ENCODE data around the gene WHRN. TPM values are rescaled to one million over a fixed set of nuclear protein-coding genes. Genes with fewer than 3 reads are reported as not detected.

The WHRN gene
- polyA plus RNA-seq, 4 donors, result 2.7 to 12.9 (median 7.9) TPM

DNA sequence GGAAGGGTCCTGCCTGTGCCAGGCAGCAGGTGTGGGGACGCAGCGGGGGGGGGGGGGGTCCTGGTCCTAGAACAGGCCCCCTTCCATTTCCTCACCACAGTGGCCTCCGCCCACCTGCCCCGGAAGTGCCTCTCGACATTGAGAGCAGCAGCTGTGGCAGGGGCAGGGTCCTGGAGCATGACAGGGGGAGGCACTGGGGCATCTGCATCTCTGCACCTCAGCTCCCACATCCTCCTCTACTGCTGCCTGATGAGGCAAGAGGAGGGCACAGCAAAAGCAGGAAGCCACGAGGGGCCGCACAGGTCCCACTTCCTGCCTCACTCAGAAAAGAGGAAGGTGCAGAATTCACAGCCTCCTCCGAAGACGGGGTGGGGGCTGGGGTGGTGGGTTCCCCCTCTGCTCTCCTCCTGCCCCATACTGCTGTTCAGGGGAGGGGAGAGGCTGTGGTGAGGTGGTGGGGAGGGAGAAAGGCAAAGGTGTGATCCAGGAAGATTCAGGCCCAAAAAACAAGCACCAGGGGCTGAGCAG lies 132.3 kb downstream of the WHRN start:
- WGBS, 3 donors, result 51 to 83% (median 52%) methylated on average over 6 to 9 of the region's 9 CpGs
- Histone ChIP-seq H3K27ac (ENCODE audit: low read depth in 1 of 3, low read length in 2 of 3) (peak overlapping the region in 1 of 3 donors; percentile 82), H3K9me3 (ENCODE audit: control insufficient read depth in 2 of 2, insufficient read depth in 1 of 2, low read depth in 1 of 2, low read length in 1 of 2) (no peaks in the 10 kb centered on the region), H3K4me1 (ENCODE audit: control insufficient read depth in 3 of 3, insufficient read depth in 2 of 3, low read depth in 1 of 3, low read length in 2 of 3) (no peaks in the 10 kb centered on the region), H3K4me3 (ENCODE audit: low read depth in 1 of 3, low read length in 3 of 3) (no peak overlapping the region), H3K36me3 (ENCODE audit: control insufficient read depth in 3 of 3, insufficient read depth in 2 of 3, low read depth in 1 of 3, low read length in 3 of 3) (peaks cover 8 to 66% (median 23%) of the 10 kb centered on the region in 3 donors), H3K27me3 (ENCODE audit: control insufficient read depth in 3 of 3, insufficient read depth in 3 of 3, low read length in 3 of 3) (no peaks in the 10 kb centered on the region)
- FAIRE-seq, result no peak
- peak in 1 of 2 donors; percentile 75 for DNase-seq

DNA sequence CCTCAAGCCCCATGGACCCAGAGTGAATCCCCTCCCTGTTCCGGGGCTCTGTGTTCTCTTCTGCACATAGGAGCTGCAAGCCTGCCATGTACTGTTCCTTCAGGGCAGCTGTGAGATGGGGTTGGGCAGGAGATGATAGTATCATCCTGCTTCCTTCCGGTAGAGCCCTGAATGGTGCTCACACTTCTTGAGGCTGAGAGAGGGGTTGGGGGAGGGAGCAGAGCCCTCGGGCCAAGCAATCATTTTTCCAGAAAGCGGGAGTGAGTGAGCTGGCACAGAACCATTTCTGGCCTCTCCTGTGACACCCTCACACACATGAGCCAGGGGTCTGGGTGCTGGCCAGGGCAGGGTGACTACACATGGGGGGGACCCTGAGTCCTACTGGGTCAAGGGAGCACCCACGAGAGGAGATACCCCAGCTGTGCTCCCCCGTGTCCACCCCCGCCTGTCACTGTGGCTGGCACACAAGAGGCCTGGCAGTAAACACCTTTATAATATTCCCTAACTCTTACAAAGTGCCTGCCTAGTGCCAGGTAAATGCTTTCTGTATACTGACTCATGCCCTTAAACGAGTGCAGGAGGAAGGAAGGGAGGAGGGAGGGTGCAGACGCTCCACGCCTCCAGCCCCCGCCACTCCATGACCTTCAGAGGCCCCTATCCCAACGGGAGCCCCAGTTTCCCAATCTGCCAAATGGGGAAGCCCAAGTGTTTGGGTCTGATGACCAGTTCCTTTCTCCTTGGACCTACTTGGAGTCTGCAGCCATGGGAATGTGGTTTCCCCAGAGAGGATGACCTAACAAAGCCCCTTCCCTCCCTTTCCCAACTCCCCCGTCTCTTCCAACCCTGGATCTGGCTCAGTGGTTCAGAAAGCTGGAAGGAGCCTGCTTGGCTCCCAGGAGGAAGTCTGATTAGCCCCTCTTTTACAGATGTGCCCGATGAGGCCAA lies 133.0 kb downstream of the WHRN start:
- Histone ChIP-seq H3K36me3 (ENCODE audit: control insufficient read depth in 3 of 3, insufficient read depth in 2 of 3, low read depth in 1 of 3, low read length in 3 of 3) (peaks cover 8 to 67% (median 27%) of the 10 kb centered on the region in 3 donors), H3K9me3 (ENCODE audit: control insufficient read depth in 2 of 2, insufficient read depth in 1 of 2, low read depth in 1 of 2, low read length in 1 of 2) (no peaks in the 10 kb centered on the region), H3K4me1 (ENCODE audit: control insufficient read depth in 3 of 3, insufficient read depth in 2 of 3, low read depth in 1 of 3, low read length in 2 of 3) (no peaks in the 10 kb centered on the region), H3K27me3 (ENCODE audit: control insufficient read depth in 3 of 3, insufficient read depth in 3 of 3, low read length in 3 of 3) (no peaks in the 10 kb centered on the region), H3K4me3 (ENCODE audit: low read depth in 1 of 3, low read length in 3 of 3) (peak overlapping the region in 1 of 3 donors; percentile 0), H3K27ac (ENCODE audit: low read depth in 1 of 3, low read length in 2 of 3) (peak overlapping the region in 2 of 3 donors; percentile 56 to 82)
- DNase-seq (peak in 1 of 2 donors; percentile 40), FAIRE-seq (no peak)
- WGBS, 3 donors, result 40 to 67% (median 55%) methylated on average over 14 of the region's 14 CpGs

GRCh38 chr9:114371343-114371944 lies 133.8 kb downstream of the WHRN start:
- Histone ChIP-seq H3K4me1 (ENCODE audit: control insufficient read depth in 3 of 3, insufficient read depth in 2 of 3, low read depth in 1 of 3, low read length in 2 of 3) (peaks cover 0 to 4% (median 0%) of the 10 kb centered on the region in 3 donors), H3K36me3 (ENCODE audit: control insufficient read depth in 3 of 3, insufficient read depth in 2 of 3, low read depth in 1 of 3, low read length in 3 of 3) (peaks cover 5 to 60% (median 23%) of the 10 kb centered on the region in 3 donors)

DNA sequence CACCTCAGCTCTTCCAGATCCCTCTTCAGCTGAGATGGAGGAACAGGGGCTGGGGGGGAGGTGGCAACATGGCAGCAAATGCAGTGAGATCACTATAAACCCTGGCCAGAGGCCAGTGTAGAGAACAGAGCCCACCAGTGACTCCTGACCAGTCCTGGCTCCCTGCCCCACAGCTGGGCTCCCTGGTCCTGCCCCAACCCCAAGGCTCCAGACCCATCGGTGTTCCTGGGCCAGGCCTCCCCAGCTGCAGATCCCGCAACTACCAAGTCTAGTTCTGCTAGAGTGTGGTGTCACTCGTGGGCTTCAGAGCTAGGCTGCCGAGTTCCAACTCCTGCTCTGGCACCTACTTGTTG lies 134.3 kb downstream of the WHRN start:
- peaks cover 5 to 58% (median 20%) of the 10 kb centered on the region in 3 donors for H3K36me3 ChIP-seq (ENCODE audit: control insufficient read depth in 3 of 3, insufficient read depth in 2 of 3, low read depth in 1 of 3, low read length in 3 of 3)
- peaks cover 0 to 4% (median 0%) of the 10 kb centered on the region in 3 donors for H3K4me1 ChIP-seq (ENCODE audit: control insufficient read depth in 3 of 3, insufficient read depth in 2 of 3, low read depth in 1 of 3, low read length in 2 of 3)
- no peak overlapping the region for H3K4me3 ChIP-seq (ENCODE audit: low read depth in 1 of 3, low read length in 3 of 3)
- WGBS, 3 donors, result 73 to 91% (median 77%) methylated on average over 4 of the region's 4 CpGs
- H3K9me3 ChIP-seq (ENCODE audit: control insufficient read depth in 2 of 2, insufficient read depth in 1 of 2, low read depth in 1 of 2, low read length in 1 of 2), result no peaks in the 10 kb centered on the region
- DNase-seq (no peak), FAIRE-seq (no peak)
- H3K27me3 ChIP-seq (ENCODE audit: control insufficient read depth in 3 of 3, insufficient read depth in 3 of 3, low read length in 3 of 3), result no peaks in the 10 kb centered on the region
- peak overlapping the region in 1 of 3 donors; percentile 42 for H3K27ac ChIP-seq (ENCODE audit: low read depth in 1 of 3, low read length in 2 of 3)

More at GRCh38 chr9:114371343-114371944, 133.8 kb downstream of the WHRN start:
- 71 to 87% (median 75%) methylated on average over 7 of the region's 7 CpGs for whole genome bisulfite sequencing, 3 donors
- no peak for FAIRE-seq
- Histone ChIP-seq H3K4me3 (ENCODE audit: low read depth in 1 of 3, low read length in 3 of 3) (no peak overlapping the region), H3K9me3 (ENCODE audit: control insufficient read depth in 2 of 2, insufficient read depth in 1 of 2, low read depth in 1 of 2, low read length in 1 of 2) (no peaks in the 10 kb centered on the region), H3K27me3 (ENCODE audit: control insufficient read depth in 3 of 3, insufficient read depth in 3 of 3, low read length in 3 of 3) (no peaks in the 10 kb centered on the region), H3K27ac (ENCODE audit: low read depth in 1 of 3, low read length in 2 of 3) (peak overlapping the region in 2 of 3 donors; percentile 25 to 42)
- DNase-seq, result no peak

DNA sequence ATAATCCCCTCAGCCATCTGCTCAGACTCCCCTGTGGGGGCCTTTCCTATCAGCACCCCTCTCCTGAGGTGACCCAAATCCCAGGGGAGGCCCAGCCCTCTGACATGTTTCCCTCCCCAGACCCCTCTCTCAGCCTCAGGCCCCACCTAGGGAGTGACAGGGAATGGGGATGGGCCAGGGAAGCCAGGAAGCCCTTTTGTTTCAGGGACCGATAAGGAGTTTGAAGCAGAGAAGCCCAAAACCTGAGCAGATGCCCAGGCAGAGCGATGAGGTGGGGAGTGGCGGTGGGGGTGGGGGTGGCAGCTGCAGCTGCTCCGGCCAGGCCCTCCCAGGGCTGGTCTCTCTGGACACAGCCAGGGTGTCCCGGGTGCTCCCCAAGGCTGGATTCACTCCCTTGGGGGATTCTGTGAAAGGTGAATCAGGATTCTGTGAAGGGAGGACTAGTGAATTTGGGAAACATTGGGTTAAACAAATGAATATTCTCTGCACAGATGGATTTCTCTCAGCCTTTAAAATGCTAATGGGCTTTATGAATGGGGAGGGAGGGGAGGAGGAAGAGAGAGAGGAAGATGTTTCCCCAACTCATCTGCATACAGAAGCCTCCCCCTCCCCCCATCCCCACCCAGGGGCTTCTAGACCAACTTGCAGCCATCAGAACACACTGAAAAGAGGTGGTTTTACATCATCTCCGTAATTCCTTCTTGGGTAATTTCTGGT lies 134.9 kb downstream of the WHRN start:
- peaks cover 5 to 61% (median 17%) of the 10 kb centered on the region in 3 donors for H3K36me3 ChIP-seq (ENCODE audit: control insufficient read depth in 3 of 3, insufficient read depth in 2 of 3, low read depth in 1 of 3, low read length in 3 of 3)
- H3K27ac ChIP-seq (ENCODE audit: low read depth in 1 of 3, low read length in 2 of 3), result peak overlapping the region in 1 of 3 donors; percentile 42
- H3K27me3 ChIP-seq (ENCODE audit: control insufficient read depth in 3 of 3, insufficient read depth in 3 of 3, low read length in 3 of 3), result no peaks in the 10 kb centered on the region
- 79 to 89% (median 88%) methylated on average over 6 of the region's 6 CpGs for WGBS, 3 donors
- no peak for FAIRE-seq
- peaks cover 0 to 4% (median 0%) of the 10 kb centered on the region in 3 donors for H3K4me1 ChIP-seq (ENCODE audit: control insufficient read depth in 3 of 3, insufficient read depth in 2 of 3, low read depth in 1 of 3, low read length in 2 of 3)
- DNase-seq, result no peak
- H3K4me3 ChIP-seq (ENCODE audit: low read depth in 1 of 3, low read length in 3 of 3), result no peak overlapping the region
- H3K9me3 ChIP-seq (ENCODE audit: control insufficient read depth in 2 of 2, insufficient read depth in 1 of 2, low read depth in 1 of 2, low read length in 1 of 2), result no peaks in the 10 kb centered on the region

- Histone ChIP-seq H3K9me3 (ENCODE audit: control insufficient read depth in 2 of 2, insufficient read depth in 1 of 2, low read depth in 1 of 2, low read length in 1 of 2) (no peaks in the 10 kb centered on the region), H3K36me3 (ENCODE audit: control insufficient read depth in 3 of 3, insufficient read depth in 2 of 3, low read depth in 1 of 3, low read length in 3 of 3) (peaks cover 4 to 59% (median 20%) of the 10 kb centered on the region in 3 donors), H3K27ac (ENCODE audit: low read depth in 1 of 3, low read length in 2 of 3) (peak overlapping the region in 2 of 3 donors; percentile 6 to 21), H3K27me3 (ENCODE audit: control insufficient read depth in 3 of 3, insufficient read depth in 3 of 3, low read length in 3 of 3) (no peaks in the 10 kb centered on the region), H3K4me3 (ENCODE audit: low read depth in 1 of 3, low read length in 3 of 3) (no peak overlapping the region), H3K4me1 (ENCODE audit: control insufficient read depth in 3 of 3, insufficient read depth in 2 of 3, low read depth in 1 of 3, low read length in 2 of 3) (peaks cover 0 to 5% (median under 1%) of the 10 kb centered on the region in 3 donors)
- WGBS, 3 donors, result 89 to 97% (median 95%) methylated on average over 9 of the region's 9 CpGs
- DNase-seq, result no peak
- no peak for FAIRE-seq
Measured at GRCh38 chr9:114369216-114370130, 135.8 kb downstream of the WHRN start.

DNA sequence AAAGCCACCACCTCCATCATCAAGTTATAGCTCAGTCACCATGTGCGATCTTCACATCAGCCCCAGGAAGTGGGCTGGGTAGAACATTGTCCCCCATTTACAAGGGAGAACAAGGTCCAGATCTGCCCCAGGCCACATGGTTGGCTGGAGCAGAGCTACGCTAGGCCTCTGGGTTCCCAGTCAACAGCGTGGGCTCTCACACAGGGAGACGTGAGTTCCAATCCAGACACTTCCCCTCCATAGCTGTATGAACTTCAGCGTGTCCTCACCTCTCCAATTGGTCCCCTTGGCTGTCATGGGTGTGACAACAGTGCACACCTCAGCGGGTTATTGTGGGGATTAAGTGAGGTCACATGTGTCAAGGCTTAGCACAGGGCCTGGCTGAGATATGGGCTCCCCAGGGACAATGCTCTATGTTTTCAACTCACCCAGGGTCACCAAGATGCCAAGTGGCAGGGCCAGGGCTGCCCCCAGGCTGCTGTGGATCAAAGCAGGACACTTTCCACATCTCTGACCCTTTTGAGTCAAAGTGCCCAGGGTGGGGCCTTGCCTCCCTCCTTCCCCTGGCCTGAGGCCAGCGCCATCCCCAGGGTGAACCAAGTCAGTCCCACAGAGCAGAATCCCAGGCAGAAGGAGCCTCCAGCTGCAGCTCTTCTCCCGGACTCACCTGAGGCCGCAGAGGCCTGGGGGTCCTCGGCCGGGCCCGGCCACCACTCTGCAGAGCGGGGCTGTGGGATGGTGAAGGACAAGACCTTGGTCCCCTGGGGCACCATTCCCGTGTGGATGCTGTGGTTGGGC lies 137.3 kb downstream of the WHRN start:
- Histone ChIP-seq H3K9me3 (ENCODE audit: control insufficient read depth in 2 of 2, insufficient read depth in 1 of 2, low read depth in 1 of 2, low read length in 1 of 2) (no peaks in the 10 kb centered on the region), H3K4me3 (ENCODE audit: low read depth in 1 of 3, low read length in 3 of 3) (no peak overlapping the region), H3K36me3 (ENCODE audit: control insufficient read depth in 3 of 3, insufficient read depth in 2 of 3, low read depth in 1 of 3, low read length in 3 of 3) (peaks cover 2 to 52% (median 21%) of the 10 kb centered on the region in 3 donors), H3K4me1 (ENCODE audit: control insufficient read depth in 3 of 3, insufficient read depth in 2 of 3, low read depth in 1 of 3, low read length in 2 of 3) (peaks cover 0 to 8% (median 1%) of the 10 kb centered on the region in 3 donors), H3K27me3 (ENCODE audit: control insufficient read depth in 3 of 3, insufficient read depth in 3 of 3, low read length in 3 of 3) (no peaks in the 10 kb centered on the region), H3K27ac (ENCODE audit: low read depth in 1 of 3, low read length in 2 of 3) (peak overlapping the region in 2 of 3 donors; percentile 25 to 92)
- FAIRE-seq (no peak), DNase-seq (no peak)
- WGBS, 3 donors, result 86 to 88% (median 87%) methylated on average over 14 of the region's 14 CpGs
